Occipital lobe (tissue), 2 donors: ENCODE data around the gene TNFAIP3. TPM values are rescaled to one million over a fixed set of nuclear protein-coding genes. Genes with fewer than 3 reads are reported as not detected.
"Not testable (repeated sequence)": the region's sequence is repeated elsewhere in the genome, so short reads cannot be mapped to it uniquely, and the experiment has no call there.

Experiments
- DNase-seq: peaks from one replicate; lab custom pipeline; 2025; lab: John Stamatoyannopoulos, UW
- total RNA-seq: library from RNA; depleted of rRNA; stranded (reverse); fragments of >200 nt; gene quantifications from one replicate; pipeline ENCODE4 v1.2.3, GENCODE V29; 2014

The TNFAIP3 gene
- total RNA-seq, 1 donor from 2014 or later = 0.78 TPM

DNA sequence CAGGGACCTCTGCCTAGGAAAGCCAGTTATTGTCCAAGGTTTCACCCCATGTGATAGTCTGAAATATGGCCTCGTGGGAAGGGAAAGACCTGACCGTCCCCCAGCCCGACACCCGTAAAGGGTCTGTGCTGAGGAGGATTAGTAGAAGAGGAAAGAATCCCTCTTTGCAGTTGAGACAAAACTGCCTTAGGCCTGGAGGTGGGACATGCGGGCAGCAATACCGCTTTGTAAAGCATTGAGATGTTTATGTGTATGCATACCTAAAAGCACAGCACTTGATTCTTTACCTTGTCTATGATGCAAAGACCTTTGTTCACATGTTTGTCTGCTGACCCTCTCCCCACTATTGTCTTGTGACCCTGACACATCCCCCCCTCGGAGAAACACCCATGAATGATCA is 22.3 kb upstream of the TNFAIP3 start:
- DNase-seq = not testable (repeated sequence)

DNA sequence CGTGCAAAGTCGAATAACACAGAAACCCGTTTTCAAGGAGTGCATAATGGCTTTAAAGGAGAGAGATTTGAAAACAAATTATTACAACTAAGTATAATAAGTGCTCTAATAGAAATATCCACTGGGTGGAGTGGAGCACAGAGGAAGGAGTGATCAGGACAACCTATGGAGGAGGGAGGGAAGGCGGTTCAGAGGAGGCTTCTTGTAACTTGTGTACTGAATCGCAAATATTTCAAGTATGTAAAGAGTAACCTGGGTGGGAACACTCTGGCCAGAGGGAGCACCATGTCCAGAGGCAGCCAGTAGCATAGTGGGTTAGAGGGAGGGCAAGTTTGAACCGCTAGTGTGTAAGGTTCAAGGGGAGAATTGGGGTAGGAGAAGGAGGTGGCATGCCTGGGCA is 21.6 kb upstream of the TNFAIP3 start:
- DNase-seq = no peak

DNA sequence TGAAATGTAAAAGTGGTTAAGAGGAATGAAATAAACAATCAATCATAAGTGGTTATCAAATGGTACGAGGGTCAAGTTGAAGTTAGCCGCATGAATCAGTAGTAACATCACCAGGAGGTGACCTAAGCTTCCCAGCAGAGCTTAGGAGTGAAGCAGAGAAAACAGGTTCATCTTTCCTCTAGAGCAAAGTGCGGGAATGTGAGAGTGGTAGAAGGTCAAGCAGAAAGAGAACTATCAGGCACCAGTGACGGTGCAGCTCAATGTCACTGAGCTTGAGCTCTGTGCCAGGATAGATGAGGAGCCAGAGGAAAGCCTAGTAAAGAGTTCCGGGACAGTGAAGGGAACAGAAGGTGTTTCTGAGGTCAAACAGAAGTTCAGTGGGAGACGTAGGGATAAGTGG is 20.8 kb upstream of the TNFAIP3 start:
- no peak for DNase-seq

DNA sequence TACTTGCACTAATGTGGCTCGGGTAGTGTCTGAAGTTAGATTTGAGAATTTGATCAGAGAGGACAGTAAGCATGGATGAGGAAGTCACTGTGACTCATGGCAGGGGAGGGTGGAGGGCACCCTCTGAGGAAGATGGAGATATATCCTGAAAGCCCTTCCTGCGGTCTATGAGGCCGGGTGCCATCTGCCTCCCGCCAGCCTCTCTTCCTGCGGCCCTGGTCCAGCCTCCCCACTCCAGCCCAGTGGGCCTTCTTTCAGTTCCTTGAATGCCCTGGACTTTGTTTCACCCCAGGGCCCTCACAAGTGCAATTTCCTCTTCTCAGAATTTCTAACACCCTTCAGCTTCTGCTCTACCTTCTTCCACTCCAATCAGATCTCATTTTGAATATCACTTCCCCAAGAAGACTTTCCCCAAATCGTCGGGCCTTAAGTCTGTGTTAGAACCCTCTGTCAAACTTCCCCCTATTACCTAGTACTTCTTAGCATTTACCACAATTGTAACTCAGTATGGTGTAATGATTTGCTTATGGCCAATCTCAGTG is 20.2 kb upstream of the TNFAIP3 start:
- DNase-seq = peak; percentile 5

DNA sequence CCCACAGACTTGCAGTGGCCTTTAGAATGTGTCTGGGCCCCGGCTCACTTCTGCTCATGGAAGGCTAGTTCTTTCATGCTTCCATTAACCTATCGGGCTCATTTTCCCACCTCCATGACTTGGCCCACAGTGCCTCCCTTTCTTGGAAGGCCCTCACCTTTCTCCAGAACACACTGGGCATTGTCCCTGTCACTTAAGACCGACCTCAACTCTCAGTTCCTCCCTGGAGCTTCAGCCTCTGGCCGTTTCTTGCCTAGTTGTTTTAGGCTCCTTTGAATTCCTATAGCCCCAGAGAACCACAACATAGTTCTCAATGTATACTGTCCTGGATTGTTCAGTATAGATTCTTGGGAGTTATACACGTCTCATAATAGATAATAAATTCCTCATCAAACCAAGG is 19.3 kb upstream of the TNFAIP3 start:
- no peak for DNase-seq

DNA sequence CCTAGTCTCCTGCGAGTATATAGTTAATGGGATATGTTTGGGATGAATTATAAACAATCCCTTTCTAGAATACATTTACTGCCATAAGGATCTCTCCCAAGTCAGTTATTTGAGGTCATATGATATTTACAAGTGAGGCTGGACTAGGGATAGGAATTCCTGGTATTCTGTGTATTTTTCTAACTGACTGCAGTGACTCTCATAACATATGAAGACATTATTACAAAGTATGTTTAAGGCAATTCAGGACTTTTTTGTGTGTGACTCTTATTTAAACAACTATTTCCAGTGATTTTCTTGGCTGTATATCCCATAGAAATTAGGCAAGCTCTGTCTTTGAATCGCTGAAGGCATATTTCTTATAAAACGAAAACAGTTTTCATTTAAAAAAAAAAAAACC is 18.4 kb upstream of the TNFAIP3 start:
- no peak for DNase-seq

DNA sequence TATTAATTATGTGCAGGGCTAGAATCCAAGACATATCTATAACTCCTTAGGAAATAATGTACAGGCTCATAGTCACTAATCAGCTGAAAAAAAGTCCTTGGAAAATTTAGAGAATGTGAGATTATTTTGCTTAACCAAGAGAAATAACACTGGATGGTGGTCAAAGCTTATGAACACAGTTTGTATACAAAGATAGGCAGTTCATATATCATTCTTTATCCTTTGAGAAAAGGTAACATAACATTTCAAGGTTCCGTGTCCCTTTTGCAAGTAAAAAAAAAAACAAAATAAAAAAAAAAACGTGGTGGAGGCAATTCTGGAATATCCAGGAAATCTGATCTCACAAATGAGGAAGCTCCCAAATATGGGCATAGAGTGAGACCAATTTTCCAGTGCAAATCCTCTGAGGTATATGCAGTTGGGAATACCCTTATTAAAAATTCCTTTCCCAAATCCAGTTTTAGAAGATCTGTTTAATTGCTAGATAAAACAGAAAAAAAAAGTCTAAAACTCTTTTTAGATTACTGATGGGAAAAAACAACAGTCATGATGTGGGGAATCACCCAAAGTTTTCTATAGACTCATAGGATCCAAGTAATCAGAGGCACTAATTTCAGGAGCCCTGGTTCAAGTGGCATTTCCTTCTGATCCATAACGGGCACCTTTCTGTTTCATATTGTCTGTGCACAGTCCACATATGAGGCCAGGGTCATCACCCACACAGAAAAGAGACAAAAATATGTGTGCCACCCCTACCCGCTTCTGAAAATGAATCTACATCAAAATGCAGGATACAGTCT is 17.7 kb upstream of the TNFAIP3 start:
- no peak for DNase-seq

DNA sequence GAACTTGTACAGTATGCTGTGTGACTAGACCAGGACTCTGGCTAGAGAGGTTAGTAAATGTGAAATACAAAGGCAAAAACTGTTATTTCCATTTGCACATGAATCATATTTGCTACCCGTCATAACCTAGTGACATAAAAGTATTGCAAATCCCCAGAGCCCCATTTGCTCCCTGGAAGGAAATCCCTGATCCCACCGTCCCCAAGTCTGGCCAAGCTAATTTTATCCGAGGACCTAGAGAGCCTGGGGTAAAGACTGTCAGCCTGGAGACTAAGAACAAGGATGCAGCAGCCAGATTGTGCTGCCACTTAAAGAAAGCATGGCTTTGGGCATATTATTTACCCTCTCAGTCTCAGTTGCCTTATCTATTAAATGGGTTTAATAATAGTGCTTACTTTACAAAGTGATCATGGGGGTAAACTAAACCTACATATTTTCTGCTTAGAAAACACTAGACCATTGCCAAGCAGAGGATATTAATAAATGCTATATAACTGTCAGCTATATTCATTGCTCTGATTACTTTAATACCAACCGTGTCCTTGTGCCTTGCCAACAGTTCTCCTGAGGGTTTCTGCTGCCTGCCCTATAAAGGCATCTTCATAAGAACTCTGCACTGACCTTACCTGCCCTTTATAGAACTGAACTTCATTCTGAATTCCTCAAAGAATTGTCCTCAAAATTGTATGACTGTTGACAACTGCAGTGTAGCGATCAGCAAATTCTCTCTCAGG is 16.9 kb upstream of the TNFAIP3 start:
- no peak for DNase-seq

DNA sequence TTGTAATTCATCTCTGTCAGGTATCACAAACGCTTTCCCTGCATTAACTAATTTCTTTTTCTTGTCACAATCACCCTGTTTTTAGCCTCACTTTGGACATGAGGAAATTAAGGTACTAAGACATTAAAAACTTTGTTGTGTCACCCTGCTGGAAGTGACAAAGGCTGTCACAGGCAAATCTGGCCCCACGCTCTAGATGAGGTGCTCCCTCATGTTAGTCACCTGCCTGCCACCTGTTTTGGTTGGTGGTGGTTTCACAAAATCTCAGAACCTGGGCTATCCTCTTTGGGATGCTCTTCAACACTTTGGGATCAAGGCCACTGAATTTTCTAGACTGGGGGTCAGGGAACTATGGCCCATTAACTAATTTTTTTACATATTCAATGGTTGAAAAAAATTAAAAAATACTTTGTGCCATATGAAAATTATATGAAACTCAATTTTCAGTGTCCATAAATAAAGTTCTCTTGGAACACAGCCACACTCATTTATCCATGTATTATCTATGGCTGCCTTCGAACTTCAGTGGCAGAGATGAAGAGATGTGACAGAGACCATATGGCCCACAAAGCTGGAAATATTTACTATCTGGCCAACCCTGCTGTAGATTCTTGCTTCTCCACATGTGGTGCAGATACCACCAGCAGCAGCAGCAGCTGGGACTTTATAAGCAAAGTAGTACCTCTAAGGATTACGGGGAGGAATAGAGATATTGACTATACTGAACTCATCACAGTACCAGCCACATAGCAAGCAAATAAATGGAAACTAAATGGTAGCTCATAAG is 16.1 kb upstream of the TNFAIP3 start:
- DNase-seq = no peak

DNA sequence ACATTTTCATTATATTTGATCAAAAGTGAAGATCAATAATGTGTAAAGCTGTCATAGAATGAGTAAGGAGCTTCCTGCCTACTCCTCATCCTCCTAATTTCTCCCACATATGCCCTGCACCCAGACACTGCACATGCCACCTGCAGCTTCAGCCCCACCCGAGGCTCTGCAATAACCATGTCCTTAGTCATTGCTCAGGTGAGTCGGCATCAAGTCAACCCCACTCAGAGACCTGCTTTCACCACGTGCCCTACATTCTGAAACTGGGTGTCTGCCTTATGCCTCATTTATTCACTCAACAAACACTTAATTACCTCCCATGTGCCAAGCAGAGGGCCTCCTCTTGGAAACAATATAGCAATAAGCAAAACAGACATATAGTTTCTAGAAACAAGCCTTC is 15.4 kb upstream of the TNFAIP3 start:
- DNase-seq = no peak

DNA sequence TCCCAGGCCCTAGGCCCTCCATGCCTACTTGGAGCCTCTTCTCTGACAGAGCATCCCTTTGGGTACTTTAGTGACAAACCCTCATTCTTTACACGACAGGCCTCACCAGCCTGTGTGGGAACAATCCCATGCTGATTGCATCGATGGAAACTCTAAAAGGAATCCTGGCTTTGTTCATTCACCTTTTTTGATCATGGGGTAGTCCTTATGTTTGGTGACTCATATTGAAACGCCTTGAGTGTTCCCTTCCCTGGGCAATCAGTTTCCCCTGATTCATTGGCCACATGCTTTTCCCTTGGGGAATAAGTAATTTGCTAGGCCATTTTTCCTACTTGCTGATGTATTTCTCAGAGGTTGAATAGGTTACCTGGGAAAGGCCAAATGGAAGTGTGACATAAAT is 14.7 kb upstream of the TNFAIP3 start:
- no peak for DNase-seq

DNA sequence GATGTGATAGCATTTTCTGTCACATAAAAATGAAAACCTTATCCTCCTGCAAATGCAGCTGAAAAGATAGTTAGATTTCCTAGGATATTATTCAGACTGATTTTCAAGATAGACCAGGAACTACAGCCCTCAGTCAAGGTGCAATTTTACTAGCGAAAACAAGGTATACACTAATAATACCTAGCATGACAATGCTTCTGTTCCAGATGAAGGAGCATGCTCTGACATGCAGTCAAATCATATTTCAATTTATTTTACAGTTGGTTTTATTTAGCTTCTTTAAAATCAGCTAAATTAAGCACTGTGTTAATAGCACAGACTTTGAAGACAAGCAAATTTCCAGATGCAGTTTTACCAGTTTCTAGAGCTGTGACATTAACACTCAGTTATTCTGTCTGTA is 14.2 kb upstream of the TNFAIP3 start:
- no peak for DNase-seq

DNA sequence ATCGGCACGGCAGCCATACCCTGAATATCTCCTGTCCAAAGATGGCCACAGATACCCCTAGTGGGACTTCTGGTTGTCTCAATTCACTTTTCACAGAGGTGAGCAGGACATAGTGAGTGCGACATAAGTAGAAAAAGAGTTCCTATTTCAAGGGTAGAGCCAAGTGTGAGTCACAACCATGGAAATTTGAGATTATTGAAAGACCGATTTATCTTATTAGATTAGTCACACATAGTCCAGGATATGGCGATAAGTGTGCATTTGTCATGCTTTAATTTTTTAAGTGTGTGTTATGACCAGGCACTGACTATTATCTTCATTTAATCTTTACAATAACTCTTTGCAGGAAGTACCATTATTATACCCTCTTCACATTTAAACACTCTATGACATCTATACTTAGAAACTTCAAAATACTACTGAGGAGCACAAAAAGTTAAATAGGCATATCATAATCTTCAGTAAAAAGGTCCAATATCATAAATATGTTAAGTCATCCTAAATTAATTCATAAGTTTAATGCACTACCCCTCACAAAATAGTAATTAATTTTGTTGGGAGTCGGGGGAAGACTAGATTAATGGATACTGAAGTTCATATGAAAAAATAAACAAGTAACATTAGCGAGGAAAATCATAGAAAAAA is 13.4 kb upstream of the TNFAIP3 start:
- DNase-seq = no peak

DNA sequence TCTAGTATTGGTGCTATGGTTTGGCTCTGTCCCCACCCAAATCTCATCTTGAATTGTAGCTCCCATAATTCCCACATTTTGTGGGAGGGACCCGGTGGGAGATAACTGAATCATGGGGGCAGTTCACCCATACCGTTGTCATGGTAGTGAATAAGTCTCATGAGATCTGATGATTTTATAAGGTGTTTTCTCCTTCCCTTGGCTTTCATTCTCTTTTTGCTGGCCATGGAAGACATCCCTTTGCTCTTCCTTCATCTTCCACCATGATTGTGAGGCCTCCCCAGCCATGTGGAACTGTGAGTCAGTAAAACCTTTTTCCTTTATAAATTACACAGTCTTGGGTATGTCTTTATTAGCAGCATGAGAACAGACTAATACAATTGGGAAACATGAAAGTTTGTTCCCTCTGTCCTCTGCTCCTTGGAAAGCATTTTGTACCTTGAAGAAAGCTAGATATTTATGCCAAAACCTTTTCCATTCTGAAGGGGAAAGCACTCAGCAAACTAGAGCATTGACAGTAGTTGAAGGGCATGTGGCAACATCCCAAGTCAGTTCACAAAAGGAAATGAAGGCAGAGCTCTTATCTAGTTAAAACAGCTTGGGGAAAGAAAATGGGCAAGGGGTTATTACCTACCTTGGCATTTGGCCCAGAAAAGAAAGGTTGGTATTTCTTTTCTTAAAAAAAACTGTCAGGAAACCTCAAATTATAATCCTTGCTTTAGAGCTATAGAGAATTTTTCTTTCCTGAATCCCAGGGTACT is 10.7 kb upstream of the TNFAIP3 start:
- DNase-seq = no peak

DNA sequence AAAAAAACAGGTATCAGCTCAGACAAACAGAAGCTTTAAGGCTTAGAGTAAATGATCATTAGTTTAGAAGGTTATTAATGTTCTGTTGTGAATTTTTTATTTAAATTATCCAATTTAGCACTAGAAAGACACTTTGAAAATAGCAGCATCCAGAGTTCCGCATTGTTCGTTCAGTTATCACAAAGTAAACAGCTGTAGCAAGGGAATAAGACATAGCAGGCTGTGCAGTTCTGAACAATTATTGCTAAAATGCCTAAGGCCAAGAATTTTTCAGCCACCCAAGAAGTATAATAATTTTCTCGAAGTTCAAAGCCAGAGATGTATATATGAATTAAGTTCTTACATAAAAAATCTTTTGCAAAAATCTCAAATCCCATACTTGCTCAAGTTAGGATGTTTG is 8.0 kb upstream of the TNFAIP3 start:
- DNase-seq = no peak

DNA sequence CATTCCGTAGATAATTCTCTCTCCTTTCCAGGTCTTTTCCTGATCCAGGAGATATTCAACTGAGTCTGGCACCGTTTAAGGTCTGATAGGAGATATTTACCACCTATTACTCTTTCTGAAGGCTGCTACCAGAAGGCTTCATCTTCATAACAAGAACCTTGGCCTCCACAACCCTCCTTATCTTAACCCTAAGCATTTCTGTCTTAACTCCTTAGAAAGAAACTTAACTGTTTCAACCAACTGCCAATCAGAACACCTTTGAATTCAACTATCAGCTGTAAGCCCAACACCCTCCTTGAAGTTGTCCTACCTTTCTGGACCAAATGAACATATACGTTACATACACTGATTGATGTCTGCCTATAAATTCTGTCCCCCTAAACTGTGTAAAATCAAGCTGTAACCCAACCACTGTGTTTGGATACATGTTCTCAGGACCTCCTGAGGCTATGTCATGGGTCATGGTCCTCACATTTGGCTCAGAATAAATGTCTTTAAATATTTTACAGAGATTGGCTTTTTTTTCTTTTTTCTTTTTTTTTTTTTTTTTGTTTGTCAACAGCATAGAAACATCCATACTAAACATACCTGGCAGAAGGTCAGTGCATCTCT is 6.6 kb upstream of the TNFAIP3 start:
- no peak for DNase-seq

DNA sequence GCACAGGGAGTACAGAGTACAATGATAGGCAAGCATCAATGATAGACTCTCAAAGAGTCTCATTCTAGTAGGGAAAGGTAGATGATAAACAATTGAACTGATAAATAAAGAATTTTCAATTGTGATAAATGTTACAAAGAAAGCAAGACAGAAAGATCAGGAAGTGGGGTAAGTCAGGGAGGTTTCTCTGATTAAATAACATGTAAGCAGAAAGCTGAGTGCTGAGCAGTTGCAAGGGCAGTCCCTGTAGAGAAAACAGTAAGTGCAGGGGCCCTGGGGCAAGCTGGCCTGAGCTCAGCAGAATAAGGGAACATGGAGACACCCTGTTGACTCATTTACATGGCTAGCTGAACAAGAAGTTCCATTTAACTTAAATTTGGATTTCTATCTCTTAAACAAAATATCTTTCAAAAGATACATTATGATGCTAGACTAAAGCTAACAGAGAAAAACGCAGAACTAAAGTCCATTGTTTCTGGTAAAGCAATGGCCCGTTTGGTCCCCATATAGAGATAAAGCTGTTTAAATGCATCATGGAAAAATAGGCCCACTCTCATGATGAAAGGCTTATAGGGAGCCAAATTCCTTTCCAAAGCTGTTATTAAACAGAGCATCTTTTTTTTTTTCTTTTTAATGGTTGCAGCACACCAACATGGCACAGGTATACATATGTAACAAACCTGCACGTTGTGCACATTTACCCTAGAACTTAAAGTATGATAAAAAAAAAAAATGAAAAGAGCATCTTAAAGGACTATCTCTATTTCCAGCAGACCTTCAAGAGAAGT is 5.3 kb upstream of the TNFAIP3 start:
- DNase-seq = no peak

DNA sequence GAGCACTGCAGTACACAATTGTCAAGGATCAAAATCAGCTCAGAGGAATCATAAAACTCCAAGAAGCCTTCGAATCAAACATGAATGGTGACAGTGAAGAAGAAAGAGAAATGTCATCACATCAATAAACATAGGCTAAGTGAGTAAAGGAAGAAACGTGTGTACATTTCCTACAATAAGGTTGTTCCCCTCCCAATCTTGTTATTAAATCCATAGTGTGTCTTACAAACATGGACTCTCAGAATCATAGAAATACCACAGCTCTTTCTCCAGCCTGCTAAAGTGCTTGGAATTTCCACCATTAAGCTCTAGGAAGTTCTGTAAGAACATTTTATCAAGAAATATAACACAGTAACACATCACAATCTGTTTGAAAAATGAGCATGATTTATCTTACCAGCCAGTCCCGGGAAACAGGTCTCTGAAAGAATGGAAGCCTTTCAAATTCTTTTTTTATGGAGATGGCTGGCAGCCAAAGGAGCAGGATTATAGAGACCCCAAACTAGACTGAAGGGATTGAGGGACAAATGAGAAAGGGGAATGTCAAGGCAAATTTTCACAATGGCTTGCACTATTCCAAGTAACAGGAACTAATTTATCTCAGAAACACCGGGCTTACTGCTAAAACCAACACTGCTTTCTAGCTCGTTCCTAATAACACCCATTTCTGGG is 4.5 kb upstream of the TNFAIP3 start:
- DNase-seq = no peak
